IMR-90 (cell line): ENCODE results near the gene VPS13A. TPM values are rescaled to one million over a fixed set of nuclear protein-coding genes. Genes with fewer than 3 reads are reported as not detected.
A peak's percentile ranks its signal among the peaks of the same experiment; 100 is the strongest.

ENCODE experiments used
- ATAC-seq: fragments of 200-7000 bp; cut with Tn5 transposase; 2 replicates; pipeline ENCODE4 v1.9.1; 2020; ENCODE audit warnings: low read depth, mild to moderate bottlenecking, moderate library complexity
- BruUV-seq: library from RNA; stranded (reverse); fragments of 400-500 nt; replicated peaks from 2 replicates; lab custom pipeline; 2021; lab: Mats Ljungman, UMichigan
- CTCF ChIA-PET: fragments of 300-600 bp; formaldehyde crosslinking; extraction: SDS; loops from one replicate; lab custom pipeline; 2021; ENCODE audit warnings: antibody characterized with exemption; lab: Yijun Ruan, JAX
- POLR2A ChIA-PET: fragments of 300-600 bp; sonication (Branson Sonifier 250); formaldehyde crosslinking; loops from one replicate; lab custom pipeline; 2022; ENCODE audit warnings: antibody characterized with exemption; ENCODE audit not compliant: unreplicated experiment; lab: Charles Lee
- DNase-seq: peaks from one replicate; pipeline ENCODE4 v3.0.0; 2013
- H2AFZ ChIP-seq: replicated peaks from 2 replicates; pipeline ENCODE3; 2013; ENCODE audit warnings: low read length, mild to moderate bottlenecking; ENCODE audit not compliant: poor library complexity
- H2AK5ac ChIP-seq: 2 replicates; pipeline ENCODE4 v1.6.1; 2013; ENCODE audit warnings: low read depth, low read length, inconsistent platforms
- H2AK9ac ChIP-seq: replicated peaks from 2 replicates; pipeline ENCODE3; 2013; ENCODE audit warnings: mild to moderate bottlenecking, low read depth, low read length, moderate library complexity; ENCODE audit not compliant: poor library complexity
- H2BK120ac ChIP-seq: 2 replicates; pipeline ENCODE4 v1.6.1; 2013; ENCODE audit warnings: low read depth, low read length, inconsistent platforms
- H2BK15ac ChIP-seq: 3 replicates; pipeline ENCODE4 v1.6.1; 2013; ENCODE audit warnings: low read depth, low read length, inconsistent platforms
- H2BK20ac ChIP-seq: 2 replicates; pipeline ENCODE4 v1.6.1; 2013; ENCODE audit warnings: low read depth, mild to moderate bottlenecking, inconsistent platforms, low read length, moderate library complexity
- H2BK5ac ChIP-seq: 2 replicates; pipeline ENCODE4 v1.6.1; 2013; ENCODE audit warnings: mild to moderate bottlenecking, low read depth, low read length, inconsistent platforms; ENCODE audit not compliant: poor library complexity, severe bottlenecking
- H3K14ac ChIP-seq: replicated peaks from 2 replicates; pipeline ENCODE4 v1.6.1; 2013; ENCODE audit warnings: low read depth, low read length, inconsistent platforms
- H3K18ac ChIP-seq: 2 replicates; pipeline ENCODE4 v1.6.1; 2013; ENCODE audit warnings: low read depth, low read length, control low read depth
- H3K23ac ChIP-seq: 2 replicates; pipeline ENCODE4 v1.6.1; 2013; ENCODE audit warnings: low read depth, low read length, inconsistent platforms
- H3K27ac ChIP-seq: 2 replicates; pipeline ENCODE4 v1.5.1; 2013; ENCODE audit warnings: mild to moderate bottlenecking, control low read depth, low read length; ENCODE audit not compliant: insufficient read depth
- H3K27me3 ChIP-seq: 2 replicates; pipeline ENCODE4 v1.6.1; 2013; ENCODE audit warnings: low read length; ENCODE audit not compliant: control insufficient read depth, insufficient read depth
- H3K36me3 ChIP-seq: 2 replicates; pipeline ENCODE4 v1.6.1; 2013; ENCODE audit warnings: low read length, mixed read lengths; ENCODE audit not compliant: control insufficient read depth, insufficient read depth
- H3K4ac ChIP-seq: 2 replicates; pipeline ENCODE4 v1.6.1; 2013; ENCODE audit warnings: low read depth, low read length, inconsistent platforms
- H3K4me1 ChIP-seq: 2 replicates; pipeline ENCODE4 v1.6.1; 2013; ENCODE audit warnings: low read length, mixed read lengths; ENCODE audit not compliant: control insufficient read depth, insufficient read depth
- H3K4me2 ChIP-seq: 2 replicates; pipeline ENCODE4 v1.6.1; 2013; ENCODE audit warnings: low read depth, mild to moderate bottlenecking, control low read depth, low read length, moderate library complexity
- H3K4me3 ChIP-seq: 2 replicates; pipeline ENCODE4 v1.5.1; 2013; ENCODE audit warnings: low read depth, mild to moderate bottlenecking, control low read depth, low read length, moderate library complexity; ENCODE audit not compliant: insufficient read depth
- H3K56ac ChIP-seq: 2 replicates; pipeline ENCODE4 v1.6.1; 2013; ENCODE audit warnings: low read length, inconsistent platforms; ENCODE audit not compliant: insufficient read depth; ENCODE audit errors: extremely low read depth
- H3K79me1 ChIP-seq, 2 experiments: 2 replicates each; pipeline ENCODE4 v1.6.1; 2013; ENCODE audit warnings: low read length in 2 of 2, inconsistent platforms in 1 of 2, low read depth in 1 of 2
- H3K9ac ChIP-seq: 2 replicates; pipeline ENCODE4 v1.6.1; 2013; ENCODE audit warnings: low read depth, low read length, control low read depth
- H3K9me1 ChIP-seq: 2 replicates; pipeline ENCODE4 v1.6.1; 2013; ENCODE audit warnings: low read length, inconsistent platforms; ENCODE audit not compliant: insufficient read depth
- H3K9me3 ChIP-seq: 2 replicates; pipeline ENCODE4 v1.6.1; 2013; ENCODE audit warnings: low read length; ENCODE audit not compliant: control insufficient read depth, insufficient read depth
- H4K20me1 ChIP-seq: 2 replicates; pipeline ENCODE4 v1.6.1; 2013; ENCODE audit warnings: low read length, inconsistent platforms; ENCODE audit not compliant: insufficient read depth
- H4K5ac ChIP-seq: 2 replicates; pipeline ENCODE4 v1.6.1; 2013; ENCODE audit warnings: mild to moderate bottlenecking, low read depth, low read length, control low read depth
- H4K8ac ChIP-seq, 2 experiments: 2 replicates each; pipeline ENCODE4 v1.6.1; 2013; ENCODE audit warnings: low read depth in 2 of 2, low read length in 2 of 2, control low read depth in 1 of 2, inconsistent platforms in 1 of 2
- H4K91ac ChIP-seq: 2 replicates; pipeline ENCODE4 v1.6.1; 2013; ENCODE audit warnings: low read depth, low read length, inconsistent platforms; ENCODE audit not compliant: insufficient read depth
- MAFK ChIP-seq: IDR thresholded peaks from 2 replicates; pipeline ENCODE4 v1.6.1; 2012; ENCODE audit warnings: low read depth, low read length, improper control_type of control experiment
- MXI1 ChIP-seq: IDR thresholded peaks from 2 replicates; pipeline ENCODE4 v1.6.1; 2012; ENCODE audit warnings: low read depth, mild to moderate bottlenecking, low read length, moderate library complexity, borderline replicate concordance
- NFE2L2 ChIP-seq: fragments of 150-350 bp; IDR thresholded peaks from 2 replicates; pipeline ENCODE4 v1.6.1; 2016; ENCODE audit warnings: low read depth, mild to moderate bottlenecking, low read length
- RCOR1 ChIP-seq: IDR thresholded peaks from 2 replicates; pipeline ENCODE4 v1.6.1; 2012; ENCODE audit warnings: mild to moderate bottlenecking, low read length, improper control_type of control experiment; ENCODE audit not compliant: insufficient replicate concordance
- RFX5 ChIP-seq: IDR thresholded peaks from 2 replicates; pipeline ENCODE4 v1.8.0; 2012; ENCODE audit warnings: low read depth, mild to moderate bottlenecking, low read length, moderate library complexity
- SMC3 ChIP-seq: fragments of 150-350 bp; IDR thresholded peaks from 2 replicates; pipeline ENCODE4 v1.6.1; 2016; ENCODE audit warnings: low read depth, mild to moderate bottlenecking, antibody characterized with exemption, low read length, moderate library complexity
- dilution Hi-C: fragments of 300-500 bp; cut with HindIII; formaldehyde crosslinking; loops from one replicate; pipeline ENCODE4 v1.14.3; 2018; ENCODE audit warnings: low sequenced_read_pairs; ENCODE audit not compliant: unreplicated experiment
- in situ Hi-C: fragments of 300-500 bp; cut with MboI; formaldehyde crosslinking; loops from 3 replicates; pipeline ENCODE4 v1.14.3; 2019; ENCODE audit warnings: low sequenced_read_pairs, inconsistent platforms, mixed read lengths
- intact Hi-C: fragments of 100-400 bp; cut with micrococcal nuclease; formaldehyde crosslinking; loops from 2 replicates; pipeline ENCODE4 v1.10.0; 2022
- polyA plus RNA-seq, 3 experiments: library from polyadenylated mRNA; depleted of rRNA; stranded (reverse); fragments of >200 nt; gene quantifications; 2 replicates each; pipeline ENCODE4 v1.2.3, GENCODE V29; 2012; ENCODE audit warnings: low replicate concordance in 1 of 3
- total RNA-seq: library from RNA; depleted of rRNA; stranded (reverse); fragments of >200 nt; gene quantifications from 2 replicates; pipeline ENCODE4 v1.2.3, GENCODE V29; 2012

The VPS13A gene
- total and polyA plus RNA-seq, 2 of the 4 experiments (the other 2 are of a cell fraction), result 10.4 to 26.5 TPM

- dilution Hi-C loops, result no loop called here
- Histone ChIP-seq H4K91ac (no peak overlapping the region), H3K27me3 (no peaks in the 10 kb centered on the region), H3K56ac (no peak overlapping the region), H3K36me3 (no peaks in the 10 kb centered on the region), H3K79me1 (peaks cover 19 to 31% of the 10 kb centered on the region in 2 experiments), H4K20me1 (peaks cover 5% of the 10 kb centered on the region; the same call in 1 of the 2 replicates), H3K9ac (no peak overlapping the region), H3K14ac (no peak overlapping the region), H2BK5ac (no peak overlapping the region), H3K9me1 (peaks cover 4% of the 10 kb centered on the region; the same call in 1 of the 2 replicates), H4K8ac (no peak overlapping the region), H2BK20ac (no peak overlapping the region), H3K4me3 (no peak overlapping the region), H3K27ac (no peak overlapping the region), H3K4me1 (0 out of 2 replicates have a peak, but pooled peaks cover 1% of the 10 kb centered on the region), H3K23ac (no peak overlapping the region), H2AK5ac (no peak overlapping the region), H2BK120ac (no peak overlapping the region), H2BK15ac (no peak overlapping the region), H4K5ac (no peak overlapping the region), H2AFZ (no peak overlapping the region), H3K18ac (no peak overlapping the region), H3K9me3 (no peaks in the 10 kb centered on the region), H3K4me2 (no peak overlapping the region), H2AK9ac (no peak overlapping the region), H3K4ac (no peak overlapping the region)
- TF ChIP-seq MAFK (no peak), RCOR1 (no peak), NFE2L2 (no peak), SMC3 (no peak), RFX5 (no peak), MXI1 (no peak)
- POLR2A ChIA-PET, result no interaction called here
- intact Hi-C loops, result no loop called here
- ATAC-seq (no peak), DNase-seq (peak; percentile 71)
- CTCF ChIA-PET, result no interaction called here
- in situ Hi-C loops, result no loop called here
- no TSS peak for BruUV-seq
Observed at GRCh38 chr9:77180056-77180455, 2.7 kb downstream of the VPS13A start.
